Uterus (tissue), 4 donors: Measurements from ENCODE around the gene CFAP77. TPM values are rescaled to one million over a fixed set of nuclear protein-coding genes. Genes with fewer than 3 reads are reported as not detected.

Source experiments
- DNase-seq, 2 donors: peaks; one replicate each; pipeline ENCODE4 v3.0.0-alpha.2; 2019 to 2020
- H3K27ac ChIP-seq, 2 donors: fragments of 200-600 bp; sonication (generic); 1 replicate in 1 of 2; 2 replicates in 1 of 2; pipeline ENCODE4 v1.5.1; 2016 to 2018
- H3K27me3 ChIP-seq, 2 donors: fragments of 200-600 bp; sonication (generic); one replicate each; pipeline ENCODE4 v1.5.1; 2018 to 2019; ENCODE audit warnings: control low read depth in 1 of 2
- H3K36me3 ChIP-seq, 2 donors: fragments of 200-600 bp; sonication (generic); one replicate each; pipeline ENCODE4 v1.5.1; 2019; ENCODE audit warnings: control low read depth in 1 of 2
- H3K4me1 ChIP-seq, 2 donors: fragments of 200-600 bp; sonication (generic); one replicate each; pipeline ENCODE4 v1.5.1; 2018 to 2019; ENCODE audit warnings: control low read depth in 1 of 2
- H3K4me3 ChIP-seq, 2 donors: fragments of 200-600 bp; sonication (generic); 1 replicate in 1 of 2; 2 replicates in 1 of 2; pipeline ENCODE4 v1.5.1; 2018 to 2019; ENCODE audit warnings: mild to moderate bottlenecking in 1 of 2
- H3K9me3 ChIP-seq, 2 donors: fragments of 200-600 bp; sonication (generic); one replicate each; pipeline ENCODE4 v1.5.1; 2019; ENCODE audit warnings: control low read depth in 1 of 2
- CTCF ChIP-seq, 4 experiments: fragments of 200-600 bp in 2 of 4; fragments of 450-650 bp in 2 of 4; sonication (generic) in 2 of 4; IDR thresholded peaks; one replicate each; pipeline ENCODE4 v1.5.1; 2016 to 2019; ENCODE audit warnings: antibody characterized with exemption in 4 of 4, mild to moderate bottlenecking in 2 of 4, moderate library complexity in 1 of 4
- POLR2A ChIP-seq, 2 donors: fragments of 450-650 bp; IDR thresholded peaks; one replicate each; pipeline ENCODE4 v1.6.1; 2016; ENCODE audit warnings: antibody characterized with exemption in 2 of 2, mild to moderate bottlenecking in 1 of 2, moderate library complexity in 1 of 2
- intact Hi-C: fragments of 100-400 bp; cut with DNase I; formaldehyde crosslinking; loops from one replicate; pipeline ENCODE4 v1.15.1; 2023; ENCODE audit warnings: low total_unique reads
- total RNA-seq, 4 donors: library from RNA; depleted of rRNA in 3 of 4; stranded (reverse); fragments of >200 nt in 3 of 4; gene quantifications; one replicate each; pipeline versions ENCODE4 v1.1.0 to v1.2.4, GENCODE V29; 2014 to 2023
- donor health status: DM: yes; HTN: yes; CAD: no.

Gene CFAP77
- total RNA-seq, 4 donors from 2014 or later, result 1.4 TPM; not detected in 3

- TF ChIP-seq POLR2A (IDR thresholded peaks at IDR 0.05) (no peak), CTCF (IDR thresholded peaks at IDR 0.05) (peak; percentile 63 to 72 (median 72))
- Histone ChIP-seq H3K4me1 (no peaks in the 10 kb centered on the region), H3K4me3 (no peak overlapping the region), H3K9me3 (no peaks in the 10 kb centered on the region), H3K27ac (no peak overlapping the region), H3K36me3 (no peaks in the 10 kb centered on the region), H3K27me3 (no peaks in the 10 kb centered on the region)
- intact Hi-C loops, result loop anchor here (5.0 kb wide), 1 partner anchor 294 kb away; no protein-coding TSS in a partner anchor
- DNase-seq, result peak; percentile 39 to 46
These were observed 97.9 kb downstream of the CFAP77 start for GRCh38 chr9:132507670-132508469.

GRCh38 chr9:132509928-132510874, 100.2 kb downstream of the CFAP77 start:
- Histone ChIP-seq H3K9me3 (no peaks in the 10 kb centered on the region), H3K36me3 (no peaks in the 10 kb centered on the region), H3K4me3 (no peak overlapping the region), H3K4me1 (no peaks in the 10 kb centered on the region), H3K27me3 (no peaks in the 10 kb centered on the region), H3K27ac (no peak overlapping the region)
- intact Hi-C loops, result loop anchor here (5.0 kb wide), 1 partner anchor 292 kb away; no protein-coding TSS in a partner anchor
- no peak for TF ChIP-seq POLR2A (IDR thresholded peaks at IDR 0.05)
- TF ChIP-seq CTCF (IDR thresholded peaks at IDR 0.05), result no peak
- DNase-seq, result no peak

DNA sequence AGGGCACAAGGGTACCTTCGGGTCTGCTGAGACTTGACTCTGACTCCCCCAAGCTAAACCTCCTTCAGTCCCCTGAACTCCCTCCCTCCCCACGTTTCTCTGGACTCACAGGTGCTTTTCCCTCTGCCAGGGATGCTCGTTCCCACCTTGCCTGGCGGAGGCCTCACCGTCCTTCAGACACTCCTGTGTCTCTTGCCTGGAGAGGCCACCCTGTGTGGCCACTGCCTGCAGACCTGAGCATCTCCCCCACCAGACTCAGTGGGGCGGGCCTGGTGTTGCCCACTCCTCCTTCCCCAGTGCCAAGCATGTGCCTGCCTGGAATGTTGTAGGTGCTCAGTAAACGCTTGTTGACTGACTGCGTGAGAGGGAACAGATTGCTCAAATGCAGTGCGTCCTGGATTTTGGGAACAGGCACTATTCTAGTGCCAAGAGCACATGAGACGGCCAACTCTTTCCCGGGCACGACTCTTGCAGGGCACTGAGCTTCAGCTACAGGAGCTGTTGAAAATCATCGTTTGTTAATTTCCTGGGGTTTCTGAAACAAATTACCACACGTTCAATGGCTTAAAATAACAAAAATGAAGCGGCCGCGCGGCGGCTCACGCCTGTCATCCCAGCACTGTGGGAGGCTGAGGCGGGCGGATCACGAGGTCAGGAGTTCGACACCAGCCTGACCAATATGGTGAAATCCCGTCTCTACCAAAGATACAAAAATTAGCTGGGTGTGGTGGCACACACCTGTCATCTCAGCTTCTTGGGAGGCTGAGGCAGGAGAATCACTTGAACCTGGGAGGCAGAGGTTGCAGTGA, 101.4 kb downstream of the CFAP77 start:
- no peak for DNase-seq
- no peak overlapping the region for H3K4me3 ChIP-seq
- no peaks in the 10 kb centered on the region for H3K4me1 ChIP-seq
- intact Hi-C loops, result no loop called here
- no peaks in the 10 kb centered on the region for H3K27me3 ChIP-seq
- no peaks in the 10 kb centered on the region for H3K9me3 ChIP-seq
- no peaks in the 10 kb centered on the region for H3K36me3 ChIP-seq
- no peak for TF ChIP-seq CTCF (IDR thresholded peaks at IDR 0.05)
- TF ChIP-seq POLR2A (IDR thresholded peaks at IDR 0.05), result no peak
- H3K27ac ChIP-seq, result no peak overlapping the region

DNA sequence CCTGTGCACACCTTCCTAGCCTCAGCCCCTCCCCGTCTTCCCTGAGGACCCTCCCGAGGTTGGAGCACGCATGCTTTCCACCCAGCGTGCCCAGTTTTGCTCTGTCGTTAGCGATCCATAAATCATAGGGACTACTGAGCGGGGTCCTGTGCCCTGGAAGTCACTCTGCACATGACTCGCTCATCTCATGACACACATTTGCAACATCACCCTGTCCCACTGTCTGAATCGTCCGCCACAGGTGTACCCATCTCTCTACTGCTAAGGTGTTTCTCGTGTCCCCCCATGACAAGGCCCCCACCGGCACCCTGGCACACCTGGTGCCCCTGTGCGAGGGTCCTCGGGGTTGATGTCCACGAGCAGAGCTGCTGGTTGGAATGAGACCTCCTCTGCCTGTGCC, 103.4 kb downstream of the CFAP77 start:
- H3K36me3 ChIP-seq, result no peaks in the 10 kb centered on the region
- DNase-seq, result no peak
- H3K4me1 ChIP-seq, result no peaks in the 10 kb centered on the region
- no peak overlapping the region for H3K27ac ChIP-seq
- no peaks in the 10 kb centered on the region for H3K9me3 ChIP-seq
- H3K27me3 ChIP-seq, result no peaks in the 10 kb centered on the region
- intact Hi-C loops, result no loop called here
- TF ChIP-seq CTCF (IDR thresholded peaks at IDR 0.05) (no peak), POLR2A (IDR thresholded peaks at IDR 0.05) (no peak)
- no peak overlapping the region for H3K4me3 ChIP-seq
